Measurements from ENCODE around the gene ZBTB45. TPM values are rescaled to one million over a fixed set of nuclear protein-coding genes. Genes with fewer than 3 reads are reported as not detected.

The ZBTB45 gene
- polyA plus RNA-seq, 1 donor from 2014 or later: 6.8 TPM

- H3F3A ChIP-seq (ENCODE audit: insufficient read depth, low read length, poor library complexity, severe bottlenecking): no peaks in the 10 kb centered on the region
- no peaks in the 10 kb centered on the region for H3K79me2 ChIP-seq (replicated peaks; ENCODE audit: insufficient read depth, low read length)
- H3K9ac ChIP-seq (ENCODE audit: low read length): no peak within 1 kb of the TSS
- H2AFZ ChIP-seq (ENCODE audit: low read depth, low read length): no peak within 1 kb of the TSS
- no peak within 1 kb of the TSS for H3K4me3 ChIP-seq (ENCODE audit: low read length)
- no peaks in the 10 kb centered on the region for H3K9me2 ChIP-seq (ENCODE audit: insufficient read depth, low read length)
- no peaks in the 10 kb centered on the region for H3K27me3 ChIP-seq (ENCODE audit: insufficient read depth, low read depth, low read length)
- TF ChIP-seq MXI1 (conservative IDR thresholded peaks at IDR 0.05; ENCODE audit: poor library complexity, severe bottlenecking) (no peak), CTCF (IDR thresholded peaks at IDR 0.05; ENCODE audit: poor library complexity, severe bottlenecking) (no peak), TAF1 (IDR thresholded peaks at IDR 0.05; ENCODE audit: low read depth) (no peak), EP300 (conservative IDR thresholded peaks at IDR 0.05; ENCODE audit: poor library complexity, severe bottlenecking) (no peak), POLR2AphosphoS5 (IDR thresholded peaks at IDR 0.05) (no peak), EZH2 (IDR thresholded peaks at IDR 0.05; ENCODE audit: borderline replicate concordance, insufficient read depth, low read length, poor library complexity, severe bottlenecking) (no peak), SMC3 (conservative IDR thresholded peaks at IDR 0.05; ENCODE audit: poor library complexity) (no peak)
- H3K27ac ChIP-seq (ENCODE audit: low read length): no peak within 1 kb of the TSS
- H3K9me3 ChIP-seq (ENCODE audit: low read length): no peaks in the 10 kb centered on the region
- H4K20me1 ChIP-seq (ENCODE audit: insufficient read depth): no peaks in the 10 kb centered on the region
- H3K36me3 ChIP-seq (ENCODE audit: insufficient read depth, low read length): no peaks in the 10 kb centered on the region
- no peak within 1 kb of the TSS for H3K4me2 ChIP-seq (ENCODE audit: low read length)
Observed at GRCh38 chr19:58511353-58512208, 8.0 kb downstream of the ZBTB45 start, which contains the start of gene SLC27A5. SLC27A5 (minus strand) TSS chr19:58511992; CDS start chr19:58511955, 37 bp downstream.

GRCh38 chr19:58510084-58510862, 9.3 kb downstream of the ZBTB45 start:
- Histone ChIP-seq H3F3A (ENCODE audit: insufficient read depth, low read length, poor library complexity, severe bottlenecking) (no peaks in the 10 kb centered on the region), H2AFZ (ENCODE audit: low read depth, low read length) (no peak overlapping the region), H3K4me2 (ENCODE audit: low read length) (no peak overlapping the region), H3K9ac (ENCODE audit: low read length) (no peak overlapping the region), H3K4me3 (ENCODE audit: low read length) (no peak overlapping the region), H3K27me3 (ENCODE audit: insufficient read depth, low read depth, low read length) (no peaks in the 10 kb centered on the region), H3K79me2 (replicated peaks; ENCODE audit: insufficient read depth, low read length) (no peaks in the 10 kb centered on the region), H3K36me3 (ENCODE audit: insufficient read depth, low read length) (no peaks in the 10 kb centered on the region), H3K9me2 (ENCODE audit: insufficient read depth, low read length) (no peaks in the 10 kb centered on the region), H3K9me3 (ENCODE audit: low read length) (no peaks in the 10 kb centered on the region), H3K27ac (ENCODE audit: low read length) (no peak overlapping the region), H4K20me1 (ENCODE audit: insufficient read depth) (no peaks in the 10 kb centered on the region)
- TF ChIP-seq RAD21 (conservative IDR thresholded peaks at IDR 0.05) (no peak), EP300 (conservative IDR thresholded peaks at IDR 0.05; ENCODE audit: poor library complexity, severe bottlenecking) (no peak), MXI1 (conservative IDR thresholded peaks at IDR 0.05; ENCODE audit: poor library complexity, severe bottlenecking) (no peak), REST (IDR thresholded peaks at IDR 0.05; ENCODE audit: borderline replicate concordance) (no peak), SMC3 (conservative IDR thresholded peaks at IDR 0.05; ENCODE audit: poor library complexity) (no peak), EZH2 (IDR thresholded peaks at IDR 0.05; ENCODE audit: borderline replicate concordance, insufficient read depth, low read length, poor library complexity, severe bottlenecking) (no peak), CTCF (IDR thresholded peaks at IDR 0.05; ENCODE audit: poor library complexity, severe bottlenecking) (no peak), POLR2AphosphoS5 (IDR thresholded peaks at IDR 0.05) (no peak), TAF1 (IDR thresholded peaks at IDR 0.05; ENCODE audit: low read depth) (no peak)

All from neural cell (in vitro differentiated cells).